Measurements from ENCODE around the gene MEF2C. TPM values are rescaled to one million over a fixed set of nuclear protein-coding genes. Genes with fewer than 3 reads are reported as not detected.

Gene MEF2C
- total RNA-seq, 1 donor from 2014 or later = 0.33 TPM

DNA sequence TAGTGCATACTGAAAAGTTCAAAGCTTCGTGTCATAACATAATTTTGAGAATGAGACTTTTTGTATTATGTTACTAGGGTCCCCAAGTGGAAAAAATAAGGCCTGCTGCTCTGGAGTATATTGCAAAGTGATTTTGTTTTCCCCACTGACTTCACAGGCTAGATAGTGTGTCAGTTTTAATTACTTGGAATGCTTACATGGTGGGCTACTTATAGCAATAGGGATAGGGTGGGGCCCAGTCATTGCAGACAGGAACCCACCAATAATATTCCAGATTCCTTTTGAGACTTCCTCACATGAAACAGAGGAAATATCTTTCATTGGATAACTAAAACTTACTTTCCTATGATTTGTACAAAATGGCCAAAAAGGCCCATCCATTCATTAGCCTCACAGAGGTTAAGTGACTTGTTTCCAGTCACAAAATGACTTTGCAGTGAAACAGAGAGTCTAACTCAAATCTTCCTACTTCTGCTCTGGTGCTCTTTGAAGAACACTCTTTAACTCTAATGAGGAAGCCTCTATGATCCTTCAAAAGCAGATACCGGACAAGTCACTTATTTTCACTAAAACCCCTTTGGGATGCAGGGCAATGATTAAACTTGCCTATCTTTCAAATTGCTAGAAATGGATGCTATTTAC lies 16.2 kb upstream of the MEF2C start:
- no peaks in the 10 kb centered on the region for H3K36me3 Mint-ChIP-seq (ENCODE audit: low read depth)
- H3K9me3 Mint-ChIP-seq = no peaks in the 10 kb centered on the region
- no peak overlapping the region for H3K4me3 Mint-ChIP-seq
- no peak for DNase-seq
- H3K27ac Mint-ChIP-seq = no peak overlapping the region
- no peaks in the 10 kb centered on the region for H3K4me1 Mint-ChIP-seq
- intact Hi-C loops (cut with micrococcal nuclease) = no loop called here
- peaks cover 1% of the 10 kb centered on the region for H3K27me3 Mint-ChIP-seq

DNA sequence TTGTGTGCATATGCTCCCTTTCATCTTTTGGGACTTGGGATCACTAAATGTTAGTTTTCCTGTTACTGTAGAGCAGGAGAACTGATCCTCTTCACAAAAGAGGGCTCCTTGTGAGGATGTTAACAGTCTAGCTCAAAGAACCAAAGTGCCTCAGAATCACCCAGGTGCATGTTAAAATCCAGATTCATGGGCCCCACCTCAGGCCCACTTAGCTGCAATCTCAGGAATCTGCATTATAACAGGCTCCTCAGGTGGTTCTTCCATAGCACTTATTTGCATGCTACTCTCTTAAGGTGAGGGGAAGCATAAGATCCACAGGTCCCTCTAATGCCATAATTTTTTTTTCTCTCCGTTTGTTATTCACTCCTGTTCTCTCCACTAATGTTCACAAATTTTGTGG lies 14.8 kb upstream of the MEF2C start:
- Mint-ChIP-seq H3K27me3 (peaks cover 1% of the 10 kb centered on the region), H3K27ac (no peak overlapping the region), H3K36me3 (ENCODE audit: low read depth) (no peaks in the 10 kb centered on the region), H3K4me3 (no peak overlapping the region), H3K9me3 (no peaks in the 10 kb centered on the region), H3K4me1 (no peaks in the 10 kb centered on the region)
- intact Hi-C loops (cut with micrococcal nuclease) = no loop called here
- DNase-seq = no peak

DNA sequence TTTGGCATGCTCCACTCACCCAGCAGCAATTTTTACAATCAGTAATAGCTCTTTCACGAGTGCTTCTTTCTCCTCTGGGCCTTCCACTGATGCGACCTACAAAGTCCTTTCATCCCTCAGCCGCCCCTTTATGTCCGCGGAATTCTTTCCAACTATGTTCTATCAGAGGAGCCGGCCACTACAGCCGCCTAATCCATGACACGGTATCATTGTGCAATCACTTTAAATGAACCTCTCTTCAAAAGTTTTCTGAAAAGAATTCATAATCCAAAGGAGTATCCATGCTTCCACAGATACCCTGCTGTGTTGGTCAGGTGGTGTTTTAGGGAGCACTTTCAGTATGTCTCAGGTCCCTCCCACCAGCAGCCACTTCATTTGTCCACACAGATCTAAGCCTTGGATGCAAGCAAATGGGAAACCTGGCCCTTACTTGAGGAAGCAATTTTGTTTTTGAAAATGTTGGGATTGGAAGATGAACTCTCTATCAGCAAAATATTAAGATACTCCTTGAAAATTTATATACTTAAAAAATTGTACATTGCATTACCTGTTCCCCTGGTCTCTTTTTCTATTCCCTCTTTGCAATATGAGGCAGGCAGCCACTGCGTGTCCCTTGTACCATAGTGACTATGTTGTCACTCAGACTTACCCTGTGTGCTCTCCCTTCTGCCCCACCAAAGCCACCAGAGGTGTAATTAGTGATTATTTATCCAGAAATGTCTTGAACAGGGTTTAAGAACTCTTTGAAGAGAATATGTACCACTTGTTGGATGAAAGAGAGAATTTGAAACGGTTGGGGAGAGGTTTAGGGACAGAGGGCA lies 12.9 kb upstream of the MEF2C start:
- no peak for DNase-seq
- Mint-ChIP-seq H3K27me3 (peaks cover 5% of the 10 kb centered on the region), H3K9me3 (no peaks in the 10 kb centered on the region), H3K4me3 (no peak overlapping the region), H3K4me1 (no peaks in the 10 kb centered on the region), H3K36me3 (ENCODE audit: low read depth) (no peaks in the 10 kb centered on the region), H3K27ac (no peak overlapping the region)
- intact Hi-C loops (cut with micrococcal nuclease) = no loop called here

- intact Hi-C loops (cut with micrococcal nuclease) = no loop called here
- no peak overlapping the region for H3K27ac Mint-ChIP-seq
- no peaks in the 10 kb centered on the region for H3K36me3 Mint-ChIP-seq (ENCODE audit: low read depth)
- DNase-seq = no peak
- H3K27me3 Mint-ChIP-seq = peaks cover 34% of the 10 kb centered on the region
- no peaks in the 10 kb centered on the region for H3K9me3 Mint-ChIP-seq
- H3K4me3 Mint-ChIP-seq = no peak overlapping the region
- no peaks in the 10 kb centered on the region for H3K4me1 Mint-ChIP-seq
These were observed 9.7 kb upstream of the MEF2C start for GRCh38 chr5:88892669-88893068.

DNA sequence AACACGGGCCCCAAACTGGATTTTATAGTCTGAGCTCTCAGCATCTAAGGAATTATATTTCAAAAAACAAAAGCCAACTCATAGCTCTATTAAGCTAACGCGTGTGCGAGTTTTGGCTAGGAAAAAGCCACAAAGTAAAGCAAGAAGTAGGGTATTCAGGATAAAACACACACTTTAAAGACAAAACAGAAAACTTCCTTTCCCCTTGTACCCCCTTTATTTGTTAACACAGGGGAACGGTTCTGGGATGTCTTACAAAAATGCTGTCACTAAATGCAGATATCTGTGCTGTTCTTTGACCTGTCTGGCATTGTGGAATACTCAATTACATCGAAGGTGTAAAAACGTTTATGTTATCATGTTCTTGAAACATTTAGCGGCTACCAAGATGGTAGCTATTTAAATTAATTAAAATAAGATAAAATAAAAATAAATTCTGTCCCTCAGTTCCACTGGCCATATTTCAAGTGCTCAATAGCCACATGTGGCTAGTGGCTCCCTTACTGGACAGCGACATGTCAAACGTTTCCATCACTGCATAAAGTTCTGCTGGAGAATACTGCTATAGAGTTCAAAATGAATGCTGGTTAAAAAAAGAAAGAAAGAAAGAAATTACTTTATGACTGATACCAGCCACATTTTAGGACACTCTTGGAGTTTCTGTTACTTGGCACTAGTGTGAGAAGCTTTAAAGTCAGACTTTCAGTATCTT lies 7.2 kb upstream of the MEF2C start:
- no peak overlapping the region for H3K4me3 Mint-ChIP-seq
- peaks cover 46% of the 10 kb centered on the region for H3K27me3 Mint-ChIP-seq
- no peaks in the 10 kb centered on the region for H3K36me3 Mint-ChIP-seq (ENCODE audit: low read depth)
- no peak for DNase-seq
- no peaks in the 10 kb centered on the region for H3K9me3 Mint-ChIP-seq
- H3K27ac Mint-ChIP-seq = no peak overlapping the region
- peaks cover 2% of the 10 kb centered on the region for H3K4me1 Mint-ChIP-seq
- intact Hi-C loops (cut with micrococcal nuclease) = no loop called here

GRCh38 chr5:88889189-88890069 lies 6.4 kb upstream of the MEF2C start:
- peak overlapping the region; percentile 30 for H3K4me3 Mint-ChIP-seq
- peak overlapping the region; percentile 10 for H3K27ac Mint-ChIP-seq

GRCh38 chr5:88888848-88889188 lies 5.8 kb upstream of the MEF2C start:
- no peak for DNase-seq
- peaks cover 7% of the 10 kb centered on the region for H3K4me1 Mint-ChIP-seq
- H3K4me3 Mint-ChIP-seq = no peak overlapping the region
- H3K27ac Mint-ChIP-seq = no peak overlapping the region
- H3K36me3 Mint-ChIP-seq (ENCODE audit: low read depth) = no peaks in the 10 kb centered on the region
- H3K9me3 Mint-ChIP-seq = no peaks in the 10 kb centered on the region
- intact Hi-C loops (cut with micrococcal nuclease) = loop anchor here (10.0 kb wide), 1 partner anchor 1104 kb away; no protein-coding TSS in a partner anchor
- peaks cover 59% of the 10 kb centered on the region for H3K27me3 Mint-ChIP-seq

More at GRCh38 chr5:88889189-88890069, 6.4 kb upstream of the MEF2C start:
- H3K27me3 Mint-ChIP-seq = peaks cover 53% of the 10 kb centered on the region
- no peak for DNase-seq
- no peaks in the 10 kb centered on the region for H3K36me3 Mint-ChIP-seq (ENCODE audit: low read depth)
- peaks cover 2% of the 10 kb centered on the region for H3K4me1 Mint-ChIP-seq
- intact Hi-C loops (cut with micrococcal nuclease) = loop anchor here (10.0 kb wide), 1 partner anchor 1105 kb away; no protein-coding TSS in a partner anchor
- no peaks in the 10 kb centered on the region for H3K9me3 Mint-ChIP-seq

DNA sequence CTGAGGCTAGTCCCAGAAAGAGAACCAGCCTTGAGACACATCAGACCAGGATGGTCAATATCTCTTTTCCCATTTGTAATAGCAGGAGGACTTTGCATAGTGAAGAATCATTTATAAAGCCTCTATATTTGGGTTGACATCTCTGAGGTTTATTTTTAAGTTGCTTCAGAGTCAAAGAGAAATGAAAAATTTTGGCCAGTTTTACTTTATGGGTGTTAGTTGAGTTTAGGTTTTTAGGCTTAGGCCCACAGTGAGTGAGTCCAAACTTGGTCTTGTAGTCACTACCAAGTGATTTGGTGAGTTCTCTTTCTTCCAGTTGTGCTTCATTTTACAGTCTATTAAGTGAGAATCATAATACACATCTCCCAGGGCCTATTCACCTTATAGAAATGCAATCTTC lies 5.3 kb upstream of the MEF2C start:
- no peak overlapping the region for H3K4me3 Mint-ChIP-seq
- no peaks in the 10 kb centered on the region for H3K36me3 Mint-ChIP-seq (ENCODE audit: low read depth)
- no peak for DNase-seq
- intact Hi-C loops (cut with micrococcal nuclease) = loop anchor here (10.0 kb wide), 1 partner anchor 1103 kb away; no protein-coding TSS in a partner anchor
- H3K9me3 Mint-ChIP-seq = no peaks in the 10 kb centered on the region
- H3K4me1 Mint-ChIP-seq = peaks cover 11% of the 10 kb centered on the region
- no peak overlapping the region for H3K27ac Mint-ChIP-seq
- peaks cover 64% of the 10 kb centered on the region for H3K27me3 Mint-ChIP-seq

GRCh38 chr5:88887342-88887741 lies 4.4 kb upstream of the MEF2C start:
- Mint-ChIP-seq H3K4me3 (no peak overlapping the region), H3K27ac (no peak overlapping the region), H3K36me3 (ENCODE audit: low read depth) (no peaks in the 10 kb centered on the region), H3K9me3 (no peaks in the 10 kb centered on the region), H3K4me1 (peaks cover 18% of the 10 kb centered on the region), H3K27me3 (peaks cover 73% of the 10 kb centered on the region)
- no peak for DNase-seq
- intact Hi-C loops (cut with micrococcal nuclease) = loop anchor here (10.0 kb wide), 1 partner anchor 1103 kb away; no protein-coding TSS in a partner anchor

DNA sequence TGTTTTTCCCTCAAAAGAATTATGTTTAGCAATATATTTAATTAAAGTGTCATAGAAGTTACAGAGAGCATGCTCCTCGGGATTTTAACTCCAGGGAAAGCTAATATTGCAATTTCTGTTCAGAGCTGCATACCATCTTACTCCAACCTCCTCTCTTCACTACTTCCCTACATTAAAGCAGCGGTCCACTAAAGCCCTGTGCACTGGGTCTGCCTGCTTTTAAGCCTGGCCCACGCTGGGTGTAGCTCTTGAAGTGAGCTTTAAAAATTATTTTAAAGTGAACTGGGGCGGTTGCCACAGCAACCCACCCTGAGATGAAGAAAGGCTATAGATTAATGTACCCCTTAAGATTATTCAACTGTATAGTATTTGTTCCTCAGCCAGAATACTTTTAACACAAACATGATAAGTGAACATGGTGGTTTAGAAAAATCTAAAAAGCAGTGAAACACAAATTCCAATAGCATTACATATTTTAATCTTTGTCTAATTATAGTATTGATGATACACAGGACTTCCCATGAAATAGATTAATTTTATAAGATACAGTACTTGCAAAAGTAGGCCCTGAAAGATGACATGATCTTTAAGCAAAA lies 3.9 kb upstream of the MEF2C start:
- H3K36me3 Mint-ChIP-seq (ENCODE audit: low read depth) = no peaks in the 10 kb centered on the region
- peaks cover 76% of the 10 kb centered on the region for H3K27me3 Mint-ChIP-seq
- no peak for DNase-seq
- no peaks in the 10 kb centered on the region for H3K9me3 Mint-ChIP-seq
- intact Hi-C loops (cut with micrococcal nuclease) = loop anchor here (10.0 kb wide), 1 partner anchor 1102 kb away; no protein-coding TSS in a partner anchor
- H3K4me3 Mint-ChIP-seq = no peak overlapping the region
- no peak overlapping the region for H3K27ac Mint-ChIP-seq
- H3K4me1 Mint-ChIP-seq = peaks cover 20% of the 10 kb centered on the region

DNA sequence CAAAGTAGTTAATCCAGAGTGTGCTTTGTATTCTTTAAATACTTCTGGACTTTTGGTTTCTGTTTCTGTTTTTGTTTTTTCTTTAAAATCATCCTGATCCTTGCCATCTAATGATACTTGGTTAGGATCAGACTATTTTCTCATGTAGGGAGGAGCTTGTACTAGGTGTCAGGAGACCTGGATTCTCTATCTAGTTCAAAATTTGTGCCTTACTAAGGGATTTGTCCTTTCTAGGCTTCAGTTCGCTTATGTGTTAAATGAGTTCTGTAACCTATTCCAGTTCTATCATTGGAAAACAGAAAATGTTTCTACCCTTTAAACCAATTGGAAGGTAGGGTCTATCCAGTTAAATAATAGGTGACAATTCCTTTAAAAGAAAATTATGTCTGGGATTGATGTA lies 3.3 kb upstream of the MEF2C start:
- H3K27me3 Mint-ChIP-seq = peaks cover 76% of the 10 kb centered on the region
- intact Hi-C loops (cut with micrococcal nuclease) = loop anchor here (10.0 kb wide), 1 partner anchor 1101 kb away; no protein-coding TSS in a partner anchor
- H3K9me3 Mint-ChIP-seq = no peaks in the 10 kb centered on the region
- no peak overlapping the region for H3K4me3 Mint-ChIP-seq
- DNase-seq = no peak
- no peaks in the 10 kb centered on the region for H3K36me3 Mint-ChIP-seq (ENCODE audit: low read depth)
- H3K27ac Mint-ChIP-seq = no peak overlapping the region
- H3K4me1 Mint-ChIP-seq = peaks cover 20% of the 10 kb centered on the region

- Mint-ChIP-seq H3K4me3 (no peak overlapping the region), H3K9me3 (no peaks in the 10 kb centered on the region), H3K4me1 (peaks cover 20% of the 10 kb centered on the region), H3K27me3 (peaks cover 75% of the 10 kb centered on the region), H3K27ac (no peak overlapping the region), H3K36me3 (ENCODE audit: low read depth) (no peaks in the 10 kb centered on the region)
- no peak for DNase-seq
- intact Hi-C loops (cut with micrococcal nuclease) = loop anchor here (10.0 kb wide), 1 partner anchor 1100 kb away; no protein-coding TSS in a partner anchor
These were observed 2.0 kb upstream of the MEF2C start for GRCh38 chr5:88885002-88885401.

DNA sequence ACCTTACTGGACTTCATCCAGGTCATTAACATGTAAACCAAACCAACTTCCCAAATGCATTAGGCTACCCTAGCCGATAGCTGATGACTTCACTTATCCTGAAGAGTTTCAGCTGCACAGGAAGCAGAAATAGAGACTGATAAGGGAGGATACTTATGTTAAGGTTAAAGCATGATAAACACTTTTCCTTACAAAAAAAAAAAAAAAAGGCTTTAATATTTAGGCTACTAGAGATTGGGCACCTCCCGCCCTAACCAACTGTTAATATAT lies 1.6 kb upstream of the MEF2C start:
- no peak overlapping the region for H3K27ac Mint-ChIP-seq
- H3K9me3 Mint-ChIP-seq = no peaks in the 10 kb centered on the region
- no peak for DNase-seq
- H3K4me3 Mint-ChIP-seq = peak overlapping the region; percentile 82
- peaks cover 75% of the 10 kb centered on the region for H3K27me3 Mint-ChIP-seq
- peaks cover 20% of the 10 kb centered on the region for H3K4me1 Mint-ChIP-seq
- intact Hi-C loops (cut with micrococcal nuclease) = loop anchor here (5.0 to 10.0 kb wide), 5 partner anchors 52 to 1100 kb away; no protein-coding TSS in a partner anchor
- no peaks in the 10 kb centered on the region for H3K36me3 Mint-ChIP-seq (ENCODE audit: low read depth)

All from activated CD4-positive, alpha-beta T cell treated with anti-CD3 and anti-CD28 coated beads, Interleukin-2, amount 10 ng/mL, durations not matched to agents 24 days and 14 days (primary cell).